GM20431 (cell line): ENCODE measurements around the gene APOA5.
"Not testable (repeated sequence)": the region's sequence is repeated elsewhere in the genome, so short reads cannot be mapped to it uniquely, and the experiment has no call there.

Source experiments
- in situ Hi-C: fragments of 300-500 bp; cut with MseI, MboI; formaldehyde crosslinking; loops from one replicate; pipeline ENCODE4 v1.15.0; 2020; ENCODE audit warnings: low sequenced_read_pairs; ENCODE audit not compliant: unreplicated experiment

Gene APOA5

DNA sequence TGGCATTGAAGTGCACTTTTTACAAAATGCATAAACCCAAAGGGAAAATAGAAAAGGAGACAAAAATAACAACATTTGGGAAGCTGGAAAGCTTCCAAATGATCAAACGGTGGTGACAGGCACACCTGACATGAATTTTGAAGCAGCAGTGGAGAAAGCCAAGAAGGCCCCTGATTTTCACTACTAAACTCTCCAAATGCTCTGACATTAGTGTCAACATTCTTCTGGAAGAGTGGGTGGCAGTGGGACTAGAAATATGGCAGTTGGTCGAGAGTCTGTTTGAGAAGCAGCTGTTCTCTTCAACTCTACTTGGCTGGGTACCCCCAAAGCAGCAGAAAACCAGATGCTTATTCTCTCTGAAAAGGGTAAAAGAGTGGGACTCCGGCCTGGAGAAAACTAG, 12.3 kb upstream of the APOA5 start:
- in situ Hi-C loops = no loop called here

- in situ Hi-C loops = not testable (repeated sequence)
These were observed 10.0 kb upstream of the APOA5 start for GRCh38 chr11:116801662-116802061.

GRCh38 chr11:116800610-116801009, 8.9 kb upstream of the APOA5 start:
- in situ Hi-C loops = no loop called here

- in situ Hi-C loops = loop anchor here (25.0 kb wide), 1 partner anchor 314 kb away; no protein-coding TSS in a partner anchor
These were observed 6.7 kb upstream of the APOA5 start for GRCh38 chr11:116798368-116798767.

DNA sequence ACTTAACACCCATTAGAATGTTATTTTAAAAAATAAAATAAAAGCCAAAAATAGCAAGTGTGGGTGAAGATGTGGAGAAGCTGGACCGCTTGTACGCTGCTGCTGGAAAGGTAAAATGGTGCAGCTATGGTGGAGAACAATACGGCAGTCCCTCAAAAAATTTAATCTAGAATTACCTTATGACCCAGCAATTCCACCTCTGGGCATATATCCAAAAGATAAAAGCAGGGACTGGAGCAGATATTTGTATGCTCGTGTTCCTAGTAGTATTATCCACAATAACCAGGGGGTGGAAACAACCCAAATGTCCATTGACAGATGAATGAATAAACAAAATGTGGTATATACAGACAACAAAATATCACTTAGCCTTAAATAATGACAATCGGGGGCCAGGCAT, 6.1 kb upstream of the APOA5 start:
- in situ Hi-C loops = loop anchor here (25.0 kb wide), 1 partner anchor 314 kb away; no protein-coding TSS in a partner anchor

GRCh38 chr11:116796548-116796947, 4.9 kb upstream of the APOA5 start:
- in situ Hi-C loops = loop anchor here (25.0 kb wide), 1 partner anchor 316 kb away; no protein-coding TSS in a partner anchor

DNA sequence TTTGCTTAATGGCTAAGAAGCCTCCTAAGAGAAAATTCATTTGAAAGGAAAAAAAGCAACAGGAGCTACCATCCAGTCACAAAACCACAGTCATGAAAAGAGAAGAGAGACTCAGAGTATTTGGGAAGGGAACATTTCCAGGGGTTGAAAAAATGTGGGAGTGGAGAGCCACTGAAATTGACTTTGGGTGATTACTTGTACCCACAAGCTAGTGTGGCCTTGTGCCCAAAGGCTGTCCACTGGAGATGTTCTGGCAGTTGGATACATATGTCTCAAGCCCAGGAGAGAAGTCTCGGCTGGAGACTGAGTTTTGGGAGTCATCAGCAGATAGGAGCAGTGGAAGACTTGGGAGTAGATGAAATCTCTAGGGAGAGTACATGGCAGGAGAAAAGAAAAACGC, 3.2 kb upstream of the APOA5 start:
- in situ Hi-C loops = loop anchor here (25.0 kb wide), 1 partner anchor 317 kb away; no protein-coding TSS in a partner anchor

DNA sequence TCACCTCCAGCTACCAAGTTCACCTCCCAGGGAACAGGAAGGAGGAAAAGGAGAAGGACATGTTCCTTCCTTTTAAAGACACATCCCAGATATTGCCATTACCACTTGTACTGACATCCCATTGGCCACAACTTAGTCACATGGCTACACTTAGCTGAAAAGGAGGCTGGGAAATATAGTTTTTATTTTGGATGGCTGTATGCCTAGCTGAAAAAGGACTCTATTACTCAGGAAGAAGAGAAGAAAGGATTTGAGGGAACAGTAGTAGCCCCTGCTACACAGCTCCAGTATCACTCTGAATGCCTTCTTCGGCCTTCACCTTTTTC, 2.1 kb upstream of the APOA5 start:
- in situ Hi-C loops = loop anchor here (25.0 kb wide), 1 partner anchor 319 kb away; no protein-coding TSS in a partner anchor

GRCh38 chr11:116792869-116793771, 1.4 kb upstream of the APOA5 start:
- in situ Hi-C loops = loop anchor here (25.0 kb wide), 1 partner anchor 319 kb away; no protein-coding TSS in a partner anchor

DNA sequence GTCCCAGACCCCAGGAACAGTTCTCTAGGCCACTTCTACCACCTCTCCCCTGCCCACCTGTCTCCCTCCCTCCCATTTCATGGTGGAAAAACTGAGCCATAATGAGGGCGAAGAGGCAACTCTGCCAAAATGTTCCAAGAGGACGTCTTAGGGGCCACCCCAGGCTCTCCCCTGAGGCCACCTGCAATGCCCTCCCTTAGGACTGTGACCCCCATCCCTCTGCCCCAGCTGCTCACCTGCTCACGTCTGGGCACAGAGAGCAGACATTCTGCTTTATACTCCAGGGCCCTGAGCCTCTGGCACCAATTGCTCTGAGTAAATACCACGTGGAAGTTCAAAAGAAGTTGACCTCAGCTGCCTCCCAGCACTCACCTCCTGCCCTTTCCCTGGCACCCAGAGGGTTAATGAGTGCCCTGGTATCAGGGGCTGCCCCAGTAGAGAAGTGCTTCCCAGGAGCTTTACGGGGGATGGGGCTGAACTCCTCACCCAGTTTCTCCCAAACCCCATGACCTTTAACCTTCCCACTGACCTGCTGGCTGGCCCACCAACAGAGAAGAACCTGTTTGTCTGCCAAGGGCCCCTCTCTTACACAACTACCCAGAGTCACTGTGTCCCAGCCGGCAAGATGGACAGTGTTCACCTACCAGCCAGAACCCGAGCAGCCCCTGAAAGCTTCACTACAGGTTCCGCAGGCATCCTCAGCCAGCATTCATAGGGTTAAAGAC, 627 bp upstream of the APOA5 start:
- in situ Hi-C loops = loop anchor here (25.0 kb wide), 1 partner anchor 320 kb away; no protein-coding TSS in a partner anchor

- in situ Hi-C loops = loop anchor here (25.0 kb wide), 1 partner anchor 321 kb away; no protein-coding TSS in a partner anchor
These were observed 472 bp downstream of the APOA5 start for GRCh38 chr11:116791002-116791812.

DNA sequence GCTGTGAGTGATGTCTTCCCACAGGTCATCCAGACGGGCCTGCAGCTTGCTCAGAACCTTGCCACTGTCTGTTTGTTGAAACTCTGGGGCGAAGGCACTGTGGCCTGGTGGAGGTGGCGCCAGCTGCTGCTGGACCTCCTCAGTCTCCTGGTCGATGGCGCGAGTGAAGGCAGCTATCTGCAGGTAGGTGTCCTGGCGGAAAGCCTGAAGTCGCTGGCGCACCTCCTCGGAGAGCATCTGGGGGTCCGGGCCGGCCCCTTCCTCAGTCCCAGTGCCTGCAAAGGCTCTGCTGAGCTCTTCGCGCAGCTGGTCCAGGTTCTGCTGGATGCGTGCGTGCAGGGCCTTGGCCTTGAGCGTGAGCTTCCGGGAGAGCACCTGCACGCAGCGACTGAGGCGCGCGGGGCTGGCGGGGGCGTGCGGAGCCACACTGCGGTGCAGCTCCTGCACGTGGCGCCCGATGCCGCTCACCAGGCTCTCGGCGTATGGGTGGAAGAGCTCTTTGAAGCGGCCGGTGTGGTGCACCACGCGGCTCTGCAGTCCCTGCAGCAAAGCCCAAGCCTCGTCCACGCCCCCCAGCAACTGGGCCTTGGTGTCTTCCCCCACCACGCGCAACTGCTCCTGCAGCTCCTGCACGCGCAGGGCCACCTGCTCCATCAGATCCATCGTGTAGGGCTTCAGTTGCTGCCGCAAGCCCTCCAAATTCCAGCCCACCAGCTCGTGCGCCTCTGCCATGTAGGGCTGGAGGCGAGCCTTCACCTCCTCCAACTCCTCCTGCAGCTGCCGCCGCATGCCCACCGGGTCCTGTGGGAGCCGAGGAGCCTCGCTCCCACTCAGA, 1.3 kb downstream of the APOA5 start:
- in situ Hi-C loops = loop anchor here (25.0 kb wide), 1 partner anchor 322 kb away; no protein-coding TSS in a partner anchor

GRCh38 chr11:116788975-116789374, 2.7 kb downstream of the APOA5 start:
- in situ Hi-C loops = loop anchor here (25.0 kb wide), 1 partner anchor 323 kb away; no protein-coding TSS in a partner anchor

DNA sequence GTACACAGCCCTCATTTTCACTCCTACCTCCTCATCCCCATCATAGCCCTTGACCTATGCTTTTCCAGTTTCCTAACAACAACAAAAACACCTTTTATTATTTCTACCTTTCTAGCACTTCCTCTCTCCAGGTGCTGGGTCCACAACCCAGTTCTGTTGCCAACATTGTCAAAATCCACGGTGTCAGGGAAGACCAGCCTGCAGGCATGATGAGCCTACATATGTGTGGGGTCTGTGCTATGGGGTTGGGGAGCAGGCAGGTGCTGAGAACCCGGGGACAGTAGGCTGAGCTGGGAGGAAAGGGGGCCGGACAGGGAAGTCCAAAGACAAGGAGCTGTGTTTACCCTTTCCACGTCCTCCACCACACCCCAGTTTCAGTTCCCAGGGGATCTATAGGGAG, 3.1 kb downstream of the APOA5 start:
- in situ Hi-C loops = loop anchor here (25.0 kb wide), 1 partner anchor 324 kb away; no protein-coding TSS in a partner anchor

- in situ Hi-C loops = loop anchor here (25.0 kb wide), 1 partner anchor 324 kb away; no protein-coding TSS in a partner anchor
These were observed 3.7 kb downstream of the APOA5 start, which contains the start of gene ZPR1 for GRCh38 chr11:116787786-116788486. Gene ZPR1, minus strand, starts transcription at chr11:116788023. Its CDS starts 33 bp downstream, at chr11:116787990.

DNA sequence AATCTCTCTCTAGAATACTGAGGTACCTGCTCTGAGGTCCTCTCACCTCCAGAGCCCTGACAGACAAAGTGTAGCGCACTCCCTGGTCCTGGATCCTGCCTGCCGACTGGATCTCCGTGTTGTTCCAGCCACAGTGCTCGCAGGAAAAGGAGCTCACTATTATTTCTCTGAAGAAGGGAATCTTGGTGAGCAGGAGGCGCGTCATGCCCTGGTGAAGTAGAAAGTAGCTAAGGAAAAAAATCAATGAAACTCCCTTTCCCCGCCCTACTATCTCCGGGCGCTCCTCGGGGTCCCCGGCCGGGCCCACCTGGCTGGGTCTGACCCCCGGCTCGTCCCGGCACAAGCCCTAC, 4.3 kb downstream of the APOA5 start:
- in situ Hi-C loops = loop anchor here (25.0 kb wide), 1 partner anchor 325 kb away; no protein-coding TSS in a partner anchor

DNA sequence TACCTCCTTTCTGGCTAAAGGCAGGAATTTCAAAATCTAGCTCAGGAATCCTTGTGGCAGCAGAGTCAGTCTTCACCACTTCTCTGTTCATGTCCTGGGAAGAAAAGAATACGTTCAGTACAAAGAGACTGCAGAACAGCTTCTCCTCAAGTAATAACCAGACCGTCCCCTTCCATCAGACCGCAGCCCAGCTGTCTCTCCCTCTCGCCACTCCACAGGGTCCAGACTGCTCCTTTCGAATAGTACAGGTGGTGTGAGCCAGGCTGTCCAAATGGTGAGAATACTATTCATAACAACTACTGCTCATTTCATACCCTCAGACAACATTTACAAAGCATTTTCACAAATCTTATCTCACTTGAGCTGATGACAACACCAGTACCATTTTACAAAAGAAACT, 4.7 kb downstream of the APOA5 start:
- in situ Hi-C loops = loop anchor here (25.0 kb wide), 1 partner anchor 325 kb away; no protein-coding TSS in a partner anchor

- in situ Hi-C loops = loop anchor here (25.0 kb wide), 1 partner anchor 326 kb away; no protein-coding TSS in a partner anchor
These were observed 5.4 kb downstream of the APOA5 start for GRCh38 chr11:116786326-116786725.
